SKM-1 treated with dmso at 0.1 percent for 144 hours (cell line): ENCODE data around the gene GPI.
A peak's percentile ranks its signal among the peaks of the same experiment; 100 is the strongest.
"Not testable (repeated sequence)": the region's sequence is repeated elsewhere in the genome, so short reads cannot be mapped to it uniquely, and the experiment has no call there.

Experiments used
- DNase-seq: peaks from one replicate; lab custom pipeline; 2025; ENCODE audit not compliant: unreplicated experiment; lab: John Stamatoyannopoulos, UW

GPI gene

GRCh38 chr19:34366738-34367623 lies 2.0 kb downstream of the GPI start:
- peak; percentile 78 for DNase-seq

- DNase-seq, result no peak
These were observed 2.6 kb downstream of the GPI start for GRCh38 chr19:34367624-34367957.

- DNase-seq, result no peak
These were observed 3.3 kb downstream of the GPI start for GRCh38 chr19:34368338-34368737.

- DNase-seq, result not testable (repeated sequence)
These were observed 4.2 kb downstream of the GPI start for GRCh38 chr19:34369166-34369565.

GRCh38 chr19:34370117-34370516 lies 5.1 kb downstream of the GPI start:
- DNase-seq, result no peak

GRCh38 chr19:34370983-34371382 lies 6.0 kb downstream of the GPI start:
- DNase-seq, result no peak

- no peak for DNase-seq
These were observed 8.7 kb downstream of the GPI start for GRCh38 chr19:34373601-34374288.

GRCh38 chr19:34375598-34375997 lies 10.6 kb downstream of the GPI start:
- DNase-seq, result no peak

- no peak for DNase-seq
These were observed 15.7 kb downstream of the GPI start for GRCh38 chr19:34380639-34381241.

- no peak for DNase-seq
These were observed 16.6 kb downstream of the GPI start for GRCh38 chr19:34381399-34382251.

- no peak for DNase-seq
These were observed 17.5 kb downstream of the GPI start for GRCh38 chr19:34382471-34382870.

GRCh38 chr19:34383599-34383998 lies 18.6 kb downstream of the GPI start:
- no peak for DNase-seq

- no peak for DNase-seq
These were observed 21.8 kb downstream of the GPI start for GRCh38 chr19:34386645-34387445.

GRCh38 chr19:34387446-34387810 lies 22.4 kb downstream of the GPI start:
- DNase-seq, result no peak

- DNase-seq, result not testable (repeated sequence)
These were observed 23.7 kb downstream of the GPI start for GRCh38 chr19:34388745-34389144.

GRCh38 chr19:34391813-34392212 lies 26.8 kb downstream of the GPI start:
- DNase-seq, result no peak

GRCh38 chr19:34393031-34393430 lies 28.0 kb downstream of the GPI start:
- no peak for DNase-seq

GRCh38 chr19:34393629-34394028 lies 28.6 kb downstream of the GPI start:
- DNase-seq, result no peak

GRCh38 chr19:34397853-34398252 lies 32.9 kb downstream of the GPI start:
- DNase-seq, result no peak

GRCh38 chr19:34399886-34400285 lies 34.9 kb downstream of the GPI start:
- DNase-seq, result no peak
